Measurements from ENCODE around the gene GALNT12.

GRCh38 chr9:98831696-98832095 is 24.2 kb downstream of the GALNT12 start:
- no peak for TF ChIP-seq POLR2A (IDR thresholded peaks at IDR 0.05; ENCODE audit: low read depth, low read length)
- TF ChIP-seq POLR2AphosphoS5 (IDR thresholded peaks at IDR 0.05; ENCODE audit: low read depth, low read length): no peak
- TF ChIP-seq SPI1 (IDR thresholded peaks at IDR 0.05; ENCODE audit: low read depth, low read length): no peak
- no peak for TF ChIP-seq TAF1 (IDR thresholded peaks at IDR 0.05; ENCODE audit: low read depth, low read length)
- no peak for TF ChIP-seq PAX5 (IDR thresholded peaks at IDR 0.05; ENCODE audit: insufficient read depth, low read length, severe bottlenecking)
